GM21381 (cell line): ENCODE measurements around the gene MARS1.
"Not testable (repeated sequence)": the region's sequence is repeated elsewhere in the genome, so short reads cannot be mapped to it uniquely, and the experiment has no call there.

Experiments
- ATAC-seq: cut with Tn5 transposase; IDR thresholded peaks from one replicate; pipeline ENCODE4 v1.9.1; 2021; ENCODE audit warnings: mild to moderate bottlenecking, moderate library complexity; ENCODE audit not compliant: unreplicated experiment

Gene MARS1

GRCh38 chr12:57487597-57488401 lies at the start of gene MARS1:
MARS1 (plus strand) TSS chr12:57488068; CDS start chr12:57488091, 23 bp downstream.
- peak; percentile 98 for ATAC-seq

GRCh38 chr12:57438400-57438799 lies 49.5 kb upstream of the MARS1 start:
- ATAC-seq = no peak

GRCh38 chr12:57439762-57440266 lies 48.1 kb upstream of the MARS1 start:
- no peak for ATAC-seq

GRCh38 chr12:57441393-57441792 lies 46.5 kb upstream of the MARS1 start:
- not testable (repeated sequence) for ATAC-seq

- no peak for ATAC-seq
Measured at GRCh38 chr12:57441846-57442427, 45.9 kb upstream of the MARS1 start.

GRCh38 chr12:57444337-57444736 lies 43.5 kb upstream of the MARS1 start:
- not testable (repeated sequence) for ATAC-seq

- ATAC-seq = no peak
Measured at GRCh38 chr12:57444744-57445143, 43.1 kb upstream of the MARS1 start.

GRCh38 chr12:57446292-57446960 lies 41.4 kb upstream of the MARS1 start:
- ATAC-seq = no peak

- no peak for ATAC-seq
Measured at GRCh38 chr12:57448669-57449068, 39.2 kb upstream of the MARS1 start.

- no peak for ATAC-seq
Measured at GRCh38 chr12:57449375-57449774, 38.5 kb upstream of the MARS1 start.

GRCh38 chr12:57450057-57450456 lies 37.8 kb upstream of the MARS1 start:
- ATAC-seq = no peak

- ATAC-seq = no peak
Measured at GRCh38 chr12:57451233-57451778, 36.6 kb upstream of the MARS1 start.

- no peak for ATAC-seq
Measured at GRCh38 chr12:57452181-57452936, 35.5 kb upstream of the MARS1 start.

GRCh38 chr12:57452937-57453509 lies 34.8 kb upstream of the MARS1 start:
- ATAC-seq = no peak

GRCh38 chr12:57454213-57454565 lies 33.7 kb upstream of the MARS1 start:
- no peak for ATAC-seq

- no peak for ATAC-seq
Measured at GRCh38 chr12:57454566-57455373, 33.1 kb upstream of the MARS1 start, which contains the start of gene INHBE. INHBE (plus strand) TSS chr12:57455307; CDS start chr12:57455537, 230 bp downstream.

- ATAC-seq = no peak
Measured at GRCh38 chr12:57455374-57456144, 32.3 kb upstream of the MARS1 start.

GRCh38 chr12:57456145-57456700 lies 31.6 kb upstream of the MARS1 start:
- no peak for ATAC-seq
